Activated CD4-positive, alpha-beta T cell treated with anti-CD3 and anti-CD28 coated beads for 4 hours (primary cell): ENCODE results near the gene PLEKHG7.
"Not testable (repeated sequence)": the region's sequence is repeated elsewhere in the genome, so short reads cannot be mapped to it uniquely, and the experiment has no call there.

ENCODE experiments used
- DNase-seq, 2 donors: peaks; one replicate each; pipeline ENCODE4 v3.0.0-alpha.2; 2020

Gene PLEKHG7

DNA sequence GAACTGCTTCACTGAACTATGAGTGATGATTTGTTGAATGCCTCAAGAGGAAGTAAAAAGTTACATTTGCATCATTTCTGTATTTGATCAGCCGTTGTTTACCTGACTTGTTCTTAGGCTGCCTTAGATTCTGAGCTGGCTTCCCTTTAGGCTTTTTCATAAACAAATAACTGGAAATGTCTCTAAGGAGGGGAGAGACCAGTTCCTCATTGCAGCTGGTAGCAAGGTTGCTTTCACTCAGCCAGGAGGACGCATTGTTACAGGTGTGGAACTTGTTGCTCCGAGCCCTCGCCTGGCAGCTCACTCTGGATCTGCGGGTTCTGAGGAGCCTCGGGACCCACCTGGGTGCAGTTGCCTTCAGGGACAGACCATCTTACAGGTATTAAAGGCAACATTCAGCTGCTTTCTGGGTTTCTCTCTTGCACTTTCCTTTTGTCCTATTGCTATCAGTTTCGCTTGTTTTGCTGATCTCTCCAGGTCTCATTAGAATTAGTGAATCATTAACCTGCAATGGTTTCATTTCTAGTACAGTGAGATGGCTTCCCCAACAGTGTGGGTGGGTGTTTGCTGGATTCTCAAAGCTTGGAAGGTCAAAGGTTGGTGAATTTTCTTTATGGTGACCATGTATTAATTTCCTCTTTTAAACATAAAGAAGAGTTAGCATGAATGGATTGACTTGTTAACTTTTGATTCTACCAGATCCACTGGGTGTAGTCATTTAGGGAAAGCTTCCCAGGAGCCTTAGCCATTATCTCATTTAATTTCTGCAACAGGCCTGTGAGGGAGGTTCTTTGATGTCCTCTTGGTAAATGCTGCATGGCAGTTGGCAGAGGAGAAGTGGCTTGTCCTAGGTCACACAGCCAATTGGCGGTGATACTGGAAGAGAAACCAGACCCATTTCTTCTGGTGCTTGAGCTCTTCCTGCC is at the start of gene PLEKHG7:
Gene PLEKHG7, plus strand, starts transcription at position 236 of the 926 bp plus-strand sequence. CDS start 3,643 bp downstream, outside the sequence.
- no peak for DNase-seq

DNA sequence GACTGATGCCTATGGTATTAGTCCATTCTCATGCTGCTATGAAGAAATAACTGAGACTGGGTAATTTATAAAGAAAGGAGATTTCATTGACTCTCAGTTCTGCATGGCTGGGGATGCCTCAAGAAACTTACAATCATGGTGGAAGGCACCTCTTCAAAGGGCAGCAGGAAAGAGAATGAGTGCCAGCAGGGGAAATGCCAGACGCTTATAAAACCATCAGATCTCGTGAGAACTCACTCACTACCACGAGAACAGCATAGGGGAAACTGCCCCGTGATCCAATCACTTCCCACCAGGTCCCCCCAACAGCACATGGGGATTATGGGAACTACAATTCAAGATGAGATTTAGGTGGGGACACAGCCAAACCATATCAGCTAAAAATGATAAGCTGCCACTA is 48.5 kb upstream of the PLEKHG7 start:
- DNase-seq = not testable (repeated sequence)

DNA sequence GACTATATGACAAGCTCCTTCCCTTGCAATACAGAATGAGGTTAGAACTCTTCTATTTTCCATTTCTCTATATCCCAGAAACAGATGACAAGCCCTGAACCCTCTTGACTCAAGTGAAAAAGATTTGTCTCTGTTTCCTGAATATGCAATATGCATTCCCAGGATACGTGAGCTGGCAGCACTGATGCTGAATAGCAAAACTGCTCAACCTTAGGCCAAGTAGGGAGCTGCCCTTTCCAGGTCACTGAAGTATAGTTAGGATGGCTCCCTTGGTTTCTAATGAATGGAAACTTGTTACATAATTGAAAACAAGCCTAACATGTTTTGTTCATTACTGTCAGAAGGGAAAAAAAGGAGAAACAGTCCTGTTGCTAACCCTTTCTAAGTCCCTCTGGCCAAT is 47.9 kb upstream of the PLEKHG7 start:
- no peak for DNase-seq

DNA sequence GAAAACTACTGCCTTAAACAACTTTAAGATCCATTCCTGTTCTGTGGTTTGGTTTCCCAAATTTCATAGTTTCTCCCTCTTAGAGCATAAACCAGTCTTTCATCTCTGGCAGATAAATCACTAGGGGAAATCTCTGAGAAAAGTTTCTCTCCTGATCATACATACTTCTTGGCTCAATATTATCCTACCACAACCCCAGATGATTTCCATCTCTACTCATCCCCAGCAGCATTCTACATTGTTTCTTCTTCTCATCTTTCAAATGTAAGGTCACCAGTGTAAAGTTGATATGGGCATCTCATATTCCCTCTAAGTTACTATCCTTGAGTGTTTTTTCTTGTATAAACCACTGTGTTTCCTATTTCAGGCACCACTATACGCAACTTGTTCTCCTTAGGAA is 45.9 kb upstream of the PLEKHG7 start:
- no peak for DNase-seq

- DNase-seq = no peak
These were observed 45.0 kb upstream of the PLEKHG7 start for GRCh38 chr12:92657770-92658169.

- DNase-seq = no peak
These were observed 44.2 kb upstream of the PLEKHG7 start for GRCh38 chr12:92658611-92659010.

DNA sequence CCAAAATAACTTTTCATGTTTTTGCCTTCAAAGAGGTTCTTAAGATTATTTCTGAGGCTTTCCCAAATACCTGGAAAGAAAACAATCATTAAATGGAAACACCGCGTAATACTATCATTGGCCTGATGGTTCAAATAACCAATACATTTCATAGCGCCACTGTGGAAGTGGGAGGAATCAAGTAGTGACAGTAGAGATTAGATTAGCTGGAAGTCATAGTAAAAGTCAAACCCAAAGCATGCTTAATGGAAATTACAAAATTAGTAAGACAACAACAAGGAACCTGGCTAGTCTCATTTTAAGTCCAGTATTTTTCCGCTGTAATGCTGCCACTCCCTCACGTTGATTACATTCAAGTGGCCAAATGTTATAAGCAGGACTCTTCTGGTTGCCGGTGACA is 41.5 kb upstream of the PLEKHG7 start:
- DNase-seq = no peak

DNA sequence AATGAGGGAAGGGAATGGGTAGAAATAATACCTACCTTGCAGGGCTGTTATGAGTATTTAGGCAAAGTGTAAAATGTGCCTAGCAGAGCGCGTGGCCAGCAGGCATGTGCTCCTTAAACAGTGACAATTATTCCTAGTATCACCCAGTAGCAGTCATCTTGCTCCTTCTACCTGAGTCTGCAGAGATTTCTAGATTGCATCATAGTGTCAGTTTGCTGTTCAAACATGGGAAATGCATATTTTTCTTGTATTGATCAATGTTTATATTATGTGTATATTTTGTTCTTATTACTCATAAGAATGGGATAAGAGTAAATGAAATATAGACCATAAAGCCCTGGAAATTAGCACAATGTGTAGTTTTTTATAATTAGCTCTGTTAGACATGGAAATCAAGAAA is 37.3 kb upstream of the PLEKHG7 start:
- no peak for DNase-seq

DNA sequence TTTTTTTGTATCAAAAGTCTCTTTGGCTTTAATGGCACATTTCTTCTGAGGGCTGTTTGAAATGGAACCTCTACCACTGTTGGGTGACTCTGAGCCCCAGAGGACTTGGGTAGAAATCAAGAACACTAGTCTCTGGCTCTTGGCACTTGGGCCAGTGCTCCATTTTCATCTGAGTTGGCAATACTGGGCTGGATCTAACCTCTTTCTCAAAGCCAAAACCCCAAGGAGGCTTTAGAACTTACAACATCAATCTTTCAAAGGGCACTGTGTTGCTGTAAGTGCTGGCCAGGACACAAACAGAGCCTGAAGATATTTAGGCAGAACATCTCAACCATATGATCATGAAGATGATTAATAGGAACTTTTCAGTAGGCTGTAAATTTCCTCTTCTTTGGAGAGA is 34.0 kb upstream of the PLEKHG7 start:
- no peak for DNase-seq

DNA sequence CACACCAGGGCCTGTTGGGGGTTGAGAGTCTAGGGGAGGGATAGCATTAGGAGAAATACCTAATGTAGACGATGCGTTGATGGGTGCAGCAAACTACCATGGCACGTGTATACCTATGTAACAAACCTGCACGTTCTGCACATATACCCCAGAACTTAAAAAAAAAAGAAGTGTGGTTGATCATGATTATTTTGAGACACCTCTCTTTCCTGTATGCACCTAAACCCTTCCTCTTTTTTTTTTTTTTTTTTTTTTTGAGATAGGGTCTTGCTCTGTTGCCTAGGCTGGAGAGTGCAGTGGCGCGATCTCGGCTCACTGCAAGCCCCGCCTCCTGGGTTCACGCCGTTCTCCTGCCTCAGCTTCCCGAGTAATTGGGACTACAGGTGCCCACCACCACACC is 31.3 kb upstream of the PLEKHG7 start:
- not testable (repeated sequence) for DNase-seq

- DNase-seq = no peak
These were observed 29.0 kb upstream of the PLEKHG7 start for GRCh38 chr12:92673756-92674155.

- DNase-seq = no peak
These were observed 28.3 kb upstream of the PLEKHG7 start for GRCh38 chr12:92674500-92674899.

DNA sequence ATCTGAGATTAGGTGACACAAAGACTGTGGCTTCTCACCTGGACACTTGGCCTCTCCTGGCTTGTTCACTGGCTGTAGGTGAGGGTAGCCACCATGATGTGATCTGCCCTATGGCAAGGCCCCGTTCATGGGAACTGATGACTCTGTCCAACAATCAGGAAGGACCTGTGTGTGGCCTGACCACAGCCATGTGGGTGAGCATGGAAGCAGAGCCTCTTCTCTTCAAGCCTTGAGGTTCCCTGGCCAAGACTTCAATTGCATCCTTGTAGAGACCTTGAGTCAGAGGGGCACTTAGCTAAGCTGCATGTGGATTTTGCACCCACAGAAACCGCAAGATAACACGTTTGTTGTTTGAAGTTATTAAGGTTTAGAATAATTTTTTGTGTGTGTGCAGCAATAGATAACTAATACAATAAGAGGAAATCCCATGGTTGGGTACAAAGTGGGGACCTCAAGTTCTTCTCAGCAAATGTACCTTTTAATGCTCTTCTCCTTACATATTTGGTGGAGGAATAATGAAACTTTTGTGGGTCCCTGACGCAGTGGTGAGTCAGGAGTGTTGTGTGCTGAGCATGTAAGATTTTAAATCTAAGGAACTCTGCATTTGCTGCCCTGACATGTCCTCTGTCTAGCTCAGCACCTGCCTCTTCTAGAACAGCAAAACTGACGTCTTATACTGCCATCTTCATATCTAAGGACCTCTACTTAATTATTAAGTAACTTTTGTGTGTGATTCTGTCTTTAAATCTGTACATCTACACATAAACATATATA is 27.5 kb upstream of the PLEKHG7 start:
- DNase-seq = no peak

DNA sequence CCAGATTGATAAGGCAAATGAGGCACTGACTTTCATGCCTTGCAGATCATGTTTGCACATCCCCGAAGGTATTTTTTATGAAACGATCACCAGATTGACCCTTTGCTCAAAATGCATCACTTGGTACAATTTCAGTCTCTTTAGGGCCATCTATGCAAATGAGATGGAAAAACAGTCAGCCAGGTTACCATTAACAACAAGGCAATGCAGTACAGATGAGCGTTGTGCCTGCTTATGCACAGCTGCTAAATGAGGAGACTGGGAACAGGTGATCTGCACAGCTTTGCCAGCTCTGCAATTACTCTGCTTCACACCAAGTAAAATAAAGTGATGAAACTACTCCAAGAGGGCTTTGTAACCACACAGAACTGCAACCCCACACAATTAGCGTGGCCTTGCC is 26.1 kb upstream of the PLEKHG7 start:
- DNase-seq = no peak

DNA sequence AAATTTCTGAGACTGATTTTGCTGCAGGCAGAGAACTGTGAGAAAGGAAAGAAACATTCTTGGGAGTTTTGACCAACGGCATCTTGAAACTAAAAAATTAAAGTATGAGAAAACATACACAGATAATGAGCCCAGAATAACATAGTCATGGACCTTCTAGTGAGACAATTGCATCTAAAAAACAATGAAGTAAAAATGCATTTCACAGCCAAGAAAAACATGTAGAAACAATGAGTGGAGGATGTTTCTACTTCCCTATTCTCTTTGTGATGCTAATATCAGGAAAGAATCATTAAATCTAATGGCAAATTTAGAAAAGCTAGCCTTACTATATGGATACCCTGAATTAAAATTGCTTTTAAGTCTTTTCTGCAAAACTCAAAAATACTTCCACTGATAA is 12.2 kb upstream of the PLEKHG7 start:
- DNase-seq = no peak

- no peak for DNase-seq
These were observed 7.7 kb upstream of the PLEKHG7 start for GRCh38 chr12:92695056-92695455.

DNA sequence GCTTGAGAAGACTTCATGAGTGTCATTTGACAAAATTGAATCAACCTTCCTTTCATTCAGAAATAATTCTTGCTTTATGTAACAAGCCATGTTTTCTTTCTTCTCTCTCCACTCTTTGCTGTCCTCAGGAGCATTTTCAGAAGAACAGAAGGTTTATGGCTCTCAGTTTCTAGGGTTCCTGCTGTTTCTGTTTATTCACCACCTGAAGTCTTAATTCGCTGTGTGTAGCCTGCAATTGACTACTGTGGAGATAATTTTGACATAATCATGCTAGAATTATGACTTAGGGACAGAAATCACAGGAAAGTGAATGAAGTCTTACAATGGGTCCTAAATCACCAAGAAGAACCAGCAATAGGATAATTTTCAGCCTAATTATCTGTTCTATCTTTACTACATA is 7.2 kb upstream of the PLEKHG7 start:
- DNase-seq = no peak

- no peak for DNase-seq
These were observed 6.6 kb upstream of the PLEKHG7 start for GRCh38 chr12:92696216-92696615.

- DNase-seq = no peak
These were observed 4.3 kb upstream of the PLEKHG7 start for GRCh38 chr12:92698474-92698873.

- no peak for DNase-seq
These were observed 1.3 kb upstream of the PLEKHG7 start for GRCh38 chr12:92701441-92701840.

GRCh38 chr12:92703786-92704185 is 997 bp downstream of the PLEKHG7 start:
- no peak for DNase-seq

DNA sequence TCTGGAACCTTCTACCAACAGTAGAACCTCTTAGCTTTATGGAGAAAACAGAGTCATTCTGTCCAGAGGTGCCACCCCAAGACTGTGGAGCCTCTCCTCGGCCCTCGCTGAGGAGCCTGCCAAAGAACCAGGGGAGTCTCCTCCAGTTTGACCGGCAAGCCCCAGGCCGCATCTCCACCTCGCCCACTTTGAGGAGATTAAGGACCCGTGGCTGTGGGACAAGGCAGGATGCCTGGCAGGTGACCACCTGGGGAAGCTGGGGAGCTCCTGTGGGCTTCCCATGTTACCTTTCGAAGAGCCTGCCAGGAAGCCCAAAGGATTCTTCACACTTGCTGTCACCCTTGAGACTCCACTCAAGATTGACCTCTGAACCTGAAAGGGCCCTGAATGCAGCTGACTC is 3.8 kb downstream of the PLEKHG7 start:
- DNase-seq = no peak

DNA sequence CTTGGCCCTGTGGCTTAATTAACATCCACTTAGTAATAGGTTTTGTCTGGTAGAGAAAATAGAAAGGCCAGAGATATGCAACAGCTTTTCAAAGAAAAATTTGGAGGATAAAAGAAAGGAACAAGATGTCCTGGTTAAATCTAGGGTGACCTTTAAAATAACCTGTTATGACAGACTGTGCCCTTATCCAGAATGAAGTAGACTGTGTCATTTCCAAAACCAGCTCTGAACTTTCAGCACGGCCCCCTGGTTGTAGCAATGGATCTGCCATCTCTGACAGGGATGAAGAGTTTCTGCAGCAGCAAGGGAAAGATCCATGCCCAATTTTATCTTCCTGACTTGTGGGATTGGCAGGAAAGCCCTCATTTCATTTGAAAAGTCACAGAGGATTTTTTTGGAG is 5.1 kb downstream of the PLEKHG7 start:
- DNase-seq = no peak

DNA sequence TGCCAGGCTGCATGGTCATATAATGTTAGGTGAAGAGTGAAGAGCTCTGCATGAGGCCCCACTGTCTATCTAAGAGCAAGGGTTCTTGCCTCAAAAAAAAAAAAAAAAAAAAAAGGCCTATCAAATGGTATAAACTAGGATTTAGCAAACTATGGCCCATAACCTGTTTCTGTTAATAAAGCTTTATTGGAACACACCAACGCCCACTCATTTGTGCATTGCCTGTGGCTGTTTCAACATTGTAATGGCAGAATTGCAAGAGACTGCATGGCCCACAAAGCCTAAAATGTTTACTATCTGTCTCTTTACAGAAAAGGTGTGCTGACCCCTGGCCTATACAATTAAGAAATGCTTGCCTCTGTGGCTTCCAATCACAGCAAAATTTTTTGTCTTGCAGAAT is 12.8 kb downstream of the PLEKHG7 start:
- no peak for DNase-seq
